ENCODE measurements around the gene SERP1.

Gene SERP1

DNA sequence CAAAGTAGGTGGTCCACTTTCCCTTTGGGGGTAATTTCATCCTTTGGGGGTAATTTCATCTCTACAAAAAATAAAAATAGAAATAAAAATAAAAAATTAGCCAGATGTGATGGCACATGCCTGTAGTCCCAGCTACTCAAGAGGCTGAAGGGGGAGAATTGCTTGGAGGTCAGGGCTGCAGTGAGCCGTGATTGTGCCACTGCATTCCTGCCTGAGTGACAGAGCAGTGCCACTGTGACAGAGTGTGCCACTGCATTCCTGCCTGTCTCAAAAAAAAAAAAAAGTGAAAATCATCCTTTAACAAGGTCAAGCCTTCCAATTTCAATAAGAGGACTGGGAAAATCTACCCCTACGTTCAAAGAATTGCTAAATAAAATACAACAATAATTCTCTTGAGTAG lies 22.8 kb downstream of the SERP1 start:
- no peak for DNase-seq (ENCODE audit: low read depth, low spot score)
- POLR2A ChIA-PET = no interaction called here
- no peak overlapping the region for H3K4me3 ChIP-seq (ENCODE audit: low read depth, low read length)
- TF ChIP-seq, protein P1, sequence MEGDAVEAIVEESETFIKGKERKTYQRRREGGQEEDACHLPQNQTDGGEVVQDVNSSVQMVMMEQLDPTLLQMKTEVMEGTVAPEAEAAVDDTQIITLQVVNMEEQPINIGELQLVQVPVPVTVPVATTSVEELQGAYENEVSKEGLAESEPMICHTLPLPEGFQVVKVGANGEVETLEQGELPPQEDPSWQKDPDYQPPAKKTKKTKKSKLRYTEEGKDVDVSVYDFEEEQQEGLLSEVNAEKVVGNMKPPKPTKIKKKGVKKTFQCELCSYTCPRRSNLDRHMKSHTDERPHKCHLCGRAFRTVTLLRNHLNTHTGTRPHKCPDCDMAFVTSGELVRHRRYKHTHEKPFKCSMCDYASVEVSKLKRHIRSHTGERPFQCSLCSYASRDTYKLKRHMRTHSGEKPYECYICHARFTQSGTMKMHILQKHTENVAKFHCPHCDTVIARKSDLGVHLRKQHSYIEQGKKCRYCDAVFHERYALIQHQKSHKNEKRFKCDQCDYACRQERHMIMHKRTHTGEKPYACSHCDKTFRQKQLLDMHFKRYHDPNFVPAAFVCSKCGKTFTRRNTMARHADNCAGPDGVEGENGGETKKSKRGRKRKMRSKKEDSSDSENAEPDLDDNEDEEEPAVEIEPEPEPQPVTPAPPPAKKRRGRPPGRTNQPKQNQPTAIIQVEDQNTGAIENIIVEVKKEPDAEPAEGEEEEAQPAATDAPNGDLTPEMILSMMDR (IDR thresholded peaks at IDR 0.05; ENCODE audit: insufficient read depth, low read length, missing control alignments) = no peak
- CTCF ChIA-PET = interaction anchor here (1.1 kb wide), 2 partner anchors 28 to 343 kb away, joined by 3 to 4 read pairs; no protein-coding TSS in a partner anchor

DNA sequence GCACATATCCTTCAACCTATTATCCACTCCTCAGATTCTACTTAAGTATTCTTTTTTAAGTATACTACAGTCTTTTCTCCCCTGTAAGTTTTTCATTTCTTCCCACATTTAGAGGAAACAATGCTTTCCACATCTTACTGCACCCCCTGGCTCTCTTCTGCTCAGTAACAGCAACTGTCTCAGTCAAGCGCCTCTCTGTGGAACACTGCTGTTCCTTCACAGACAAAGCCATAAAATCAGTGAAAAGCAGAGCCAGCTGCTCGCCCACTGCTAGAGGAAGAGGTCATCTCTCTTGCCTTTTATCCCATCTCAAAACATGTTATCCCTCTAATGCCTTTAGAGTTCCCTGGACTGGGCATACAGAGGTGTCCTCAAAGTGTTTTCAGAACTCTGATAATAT lies 24.8 kb downstream of the SERP1 start:
- ChIA-PET CTCF (interaction anchor here (0.8 to 1.4 kb wide), 5 partner anchors 10 to 584 kb away, joined by 3 to 4 read pairs (median 4); no protein-coding TSS in a partner anchor), POLR2A (no interaction called here)
- no peak overlapping the region for H3K4me3 ChIP-seq (ENCODE audit: low read depth, low read length)
- TF ChIP-seq, protein P1 (IDR thresholded peaks at IDR 0.05; ENCODE audit: insufficient read depth, low read length, missing control alignments) = no peak
- no peak for DNase-seq (ENCODE audit: low read depth, low spot score)

DNA sequence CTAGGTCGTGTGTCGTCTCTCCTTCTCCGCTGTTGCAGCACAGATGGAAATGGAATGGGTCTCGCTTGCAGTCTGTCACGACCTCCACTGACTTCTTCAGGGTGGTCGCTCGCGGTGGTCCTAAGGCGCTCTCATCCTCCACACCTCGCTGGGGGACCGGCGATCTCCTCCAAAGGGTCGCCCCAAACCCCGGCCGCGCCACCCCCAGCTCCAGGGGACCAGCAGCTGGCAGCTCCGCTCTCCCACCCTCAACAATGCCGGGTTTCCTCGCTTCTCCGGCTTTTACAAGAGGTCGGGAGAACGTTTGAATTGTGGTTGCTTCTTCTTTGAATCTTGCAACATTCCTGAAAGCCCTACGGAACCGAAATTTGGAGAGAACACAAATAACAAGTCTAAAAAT lies 25.9 kb downstream of the SERP1 start:
- POLR2A ChIA-PET = no interaction called here

DNA sequence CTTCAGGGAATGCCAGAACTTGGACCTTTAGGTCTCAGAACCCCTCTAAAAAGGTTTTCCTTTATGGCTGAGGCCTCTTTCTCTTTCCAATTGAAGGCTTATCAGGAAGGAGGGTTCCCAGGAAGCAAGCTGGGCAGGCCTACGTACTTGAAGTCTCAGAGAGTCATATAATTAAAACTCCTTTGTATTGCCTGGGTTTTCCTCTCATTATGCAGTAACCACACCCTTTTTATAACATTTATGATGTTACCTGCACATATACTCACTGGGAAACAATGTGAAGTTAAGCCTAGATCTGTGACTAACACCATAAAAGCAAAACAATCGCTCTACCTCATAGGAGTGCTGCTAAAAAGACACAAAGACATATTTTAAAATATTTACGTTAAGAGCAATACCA lies 27.3 kb downstream of the SERP1 start:
- DNase-seq (ENCODE audit: low read depth, low spot score) = no peak

More for the DNA sequence above, 25.9 kb downstream of the SERP1 start:
- CTCF ChIA-PET = interaction anchor here (1.0 to 1.4 kb wide), 2 partner anchors 9 to 25 kb away, joined by 4 read pairs; no protein-coding TSS in a partner anchor
- no peak overlapping the region for H3K4me3 ChIP-seq (ENCODE audit: low read depth, low read length)
- TF ChIP-seq, protein P1 (IDR thresholded peaks at IDR 0.05; ENCODE audit: insufficient read depth, low read length, missing control alignments) = no peak
- DNase-seq (ENCODE audit: low read depth, low spot score) = no peak

DNA sequence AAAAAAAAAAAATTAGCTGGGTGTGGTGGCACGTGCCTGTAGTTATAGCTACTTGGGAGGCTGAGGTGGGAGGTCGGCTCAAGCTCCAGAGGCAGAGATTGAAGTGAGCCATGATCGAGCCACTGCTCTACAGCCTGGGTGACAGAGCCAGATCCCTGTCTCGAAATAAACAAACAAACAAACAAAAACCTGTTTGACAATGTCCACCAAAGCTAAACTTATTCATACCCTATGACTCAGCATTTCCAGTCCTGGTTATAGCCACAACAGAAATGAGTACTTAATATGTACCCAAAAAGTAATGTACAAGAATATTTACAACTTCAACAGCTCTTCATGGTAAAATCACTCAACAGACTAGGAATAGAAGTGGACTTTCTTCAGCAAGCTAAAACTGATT lies 31.1 kb downstream of the SERP1 start:
- H3K4me3 ChIP-seq (ENCODE audit: low read depth, low read length) = no peak overlapping the region
- CTCF ChIA-PET = interaction anchor here (0.9 to 3.8 kb wide), 3 partner anchors 11 to 285 kb away, joined by 3 to 15 read pairs (median 3); no protein-coding TSS in a partner anchor
- POLR2A ChIA-PET = no interaction called here
- TF ChIP-seq, protein P1 (IDR thresholded peaks at IDR 0.05; ENCODE audit: insufficient read depth, low read length, missing control alignments) = no peak
- no peak for DNase-seq (ENCODE audit: low read depth, low spot score)

More for the DNA sequence above, 27.3 kb downstream of the SERP1 start:
- POLR2A ChIA-PET = no interaction called here
- H3K4me3 ChIP-seq (ENCODE audit: low read depth, low read length) = no peak overlapping the region
- CTCF ChIA-PET = interaction anchor here (1.4 to 2.0 kb wide), 3 partner anchors 8 to 19 kb away, joined by 3 to 7 read pairs (median 3); no protein-coding TSS in a partner anchor
- TF ChIP-seq, protein P1 (IDR thresholded peaks at IDR 0.05; ENCODE audit: insufficient read depth, low read length, missing control alignments) = no peak

DNA sequence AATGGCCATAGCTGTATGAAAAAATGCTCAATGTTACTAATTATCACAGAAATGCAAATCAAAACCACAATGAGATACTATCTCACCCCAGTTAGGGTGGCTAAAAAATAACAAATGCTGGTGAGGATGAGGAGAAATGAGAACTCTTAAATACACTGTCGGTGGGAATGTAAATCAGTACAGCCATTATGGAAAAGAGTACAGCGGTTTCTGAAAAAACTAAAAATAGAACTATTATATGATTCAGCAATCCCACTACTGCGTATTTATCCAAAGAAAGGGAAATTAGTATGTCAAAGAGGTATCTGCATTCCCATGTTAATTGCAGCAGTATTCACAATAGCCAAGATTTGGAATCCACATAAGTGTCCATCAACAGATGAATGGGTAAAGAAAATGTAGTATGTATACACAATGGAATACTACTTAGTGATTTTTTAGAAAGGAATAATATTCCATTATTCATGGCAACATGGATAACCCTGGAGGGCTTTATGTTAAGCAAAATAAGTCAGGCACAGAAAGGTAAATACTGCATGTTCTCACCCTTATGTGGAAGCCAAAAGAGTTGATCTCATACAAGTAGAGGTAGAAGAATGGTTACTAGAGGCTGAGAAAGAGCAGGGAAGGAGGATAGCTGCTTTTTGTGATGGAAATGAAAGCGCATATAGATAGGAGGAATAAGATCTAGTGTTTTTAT lies 35.0 kb downstream of the SERP1 start:
- TF ChIP-seq, protein P1 (IDR thresholded peaks at IDR 0.05; ENCODE audit: insufficient read depth, low read length, missing control alignments) = no peak
- ChIA-PET POLR2A (interaction anchor here (0.5 kb wide), 1 partner anchor 540 kb away, joined by 3 read pairs; no protein-coding TSS in a partner anchor), CTCF (interaction anchor here (1.6 kb wide), 1 partner anchor 10 kb away, joined by 4 read pairs; no protein-coding TSS in a partner anchor)
- H3K4me3 ChIP-seq (ENCODE audit: low read depth, low read length) = no peak overlapping the region
- no peak for DNase-seq (ENCODE audit: low read depth, low spot score)
